Fibroblast of the aortic adventitia (primary cell): ENCODE measurements around the gene GPATCH4. TPM values are rescaled to one million over a fixed set of nuclear protein-coding genes. Genes with fewer than 3 reads are reported as not detected.

Experiments
- DNase-seq: peaks from one replicate; pipeline ENCODE4 v3.0.0-alpha.2; 2010; ENCODE audit warnings: low read depth
- H3K4me3 ChIP-seq: 2 replicates; pipeline ENCODE4 v1.5.1; 2011; ENCODE audit warnings: low read depth, mild to moderate bottlenecking, control low read depth, low read length, moderate library complexity
- CTCF ChIP-seq: IDR thresholded peaks from 2 replicates; pipeline ENCODE4 v1.5.1; 2011; ENCODE audit warnings: mild to moderate bottlenecking, low read length, control low read depth, inconsistent platforms; ENCODE audit not compliant: insufficient read depth
- total RNA-seq: library from RNA; depleted of rRNA; stranded (reverse); fragments of >200 nt; gene quantifications from 2 replicates; pipeline ENCODE4 v1.2.3, GENCODE V29; 2012; ENCODE audit warnings: low replicate concordance

Gene GPATCH4
- total RNA-seq, 1 donor, result 18.9 TPM

GRCh38 chr1:156627313-156627880, 26.1 kb upstream of the GPATCH4 start:
- TF ChIP-seq CTCF, result peak; percentile 72
- peak; percentile 46 for DNase-seq
- H3K4me3 ChIP-seq, result no peak overlapping the region

- no peak for TF ChIP-seq CTCF
- H3K4me3 ChIP-seq, result no peak overlapping the region
- DNase-seq, result no peak
Observed at GRCh38 chr1:156626079-156626438, 24.8 kb upstream of the GPATCH4 start.

- peak; percentile 76 for TF ChIP-seq CTCF
- no peak overlapping the region for H3K4me3 ChIP-seq
- DNase-seq, result peak; percentile 55
Observed at GRCh38 chr1:156625436-156626078, 24.3 kb upstream of the GPATCH4 start.

GRCh38 chr1:156624814-156625435, 23.6 kb upstream of the GPATCH4 start:
- H3K4me3 ChIP-seq, result peak overlapping the region; percentile 49
- no peak for TF ChIP-seq CTCF
- DNase-seq, result no peak

- TF ChIP-seq CTCF, result peak; percentile 43
- DNase-seq, result peak; percentile 29
- peak overlapping the region; percentile 49 for H3K4me3 ChIP-seq
Observed at GRCh38 chr1:156623946-156624813, 22.9 kb upstream of the GPATCH4 start.

GRCh38 chr1:156622581-156623297, 21.5 kb upstream of the GPATCH4 start:
- DNase-seq, result no peak
- no peak for TF ChIP-seq CTCF

More at GRCh38 chr1:156622581-156623297, 21.5 kb upstream of the GPATCH4 start:
- no peak overlapping the region for H3K4me3 ChIP-seq
